HEK293 (cell line): ENCODE data around the gene LATS1.
"Not testable (repeated sequence)": the region's sequence is repeated elsewhere in the genome, so short reads cannot be mapped to it uniquely, and the experiment has no call there.

Experiments used
- CTCF ChIP-seq: fragments of 450-650 bp; formaldehyde crosslinking; IDR thresholded peaks from 2 replicates; pipeline ENCODE4 v1.5.1; 2016; ENCODE audit warnings: missing biosample characterization, missing genetic modification characterization
- GFI1B ChIP-seq: fragments of 450-650 bp; formaldehyde crosslinking; IDR thresholded peaks from 2 replicates; pipeline ENCODE4 v1.5.1; 2016; ENCODE audit warnings: missing biosample characterization, missing genetic modification characterization
- HIC1 ChIP-seq: fragments of 450-650 bp; formaldehyde crosslinking; IDR thresholded peaks from 2 replicates; pipeline ENCODE4 v1.5.1; 2016; ENCODE audit warnings: missing biosample characterization, missing genetic modification characterization
- MEIS1 ChIP-seq: sonication (generic); formaldehyde crosslinking; IDR thresholded peaks from 2 replicates; pipeline ENCODE4 v1.8.1; 2022; ENCODE audit warnings: missing genetic modification reagents, mild to moderate bottlenecking, borderline replicate concordance
- REST ChIP-seq: fragments of 450-650 bp; formaldehyde crosslinking; IDR thresholded peaks from 2 replicates; pipeline ENCODE4 v1.5.1; 2016; ENCODE audit warnings: missing biosample characterization, missing genetic modification characterization
- YY1 ChIP-seq: fragments of 450-650 bp; formaldehyde crosslinking; IDR thresholded peaks from 2 replicates; pipeline ENCODE4 v1.5.1; 2018; ENCODE audit warnings: missing biosample characterization, missing genetic modification characterization
- ZBTB8A ChIP-seq: fragments of 450-650 bp; formaldehyde crosslinking; IDR thresholded peaks from 2 replicates; pipeline ENCODE4 v1.5.1; 2016; ENCODE audit warnings: missing biosample characterization, missing genetic modification characterization
- ZEB2 ChIP-seq: fragments of 450-650 bp; formaldehyde crosslinking; IDR thresholded peaks from 2 replicates; pipeline ENCODE4 v1.5.1; 2016; ENCODE audit warnings: missing biosample characterization, missing genetic modification characterization
- ZNF174 ChIP-seq: fragments of 450-650 bp; formaldehyde crosslinking; IDR thresholded peaks from 2 replicates; pipeline ENCODE4 v1.5.0; 2017; ENCODE audit warnings: missing biosample characterization, mild to moderate bottlenecking, missing genetic modification characterization
- ZNF23 ChIP-seq: fragments of 450-650 bp; formaldehyde crosslinking; IDR thresholded peaks from 2 replicates; pipeline ENCODE4 v1.5.1; 2016; ENCODE audit warnings: missing biosample characterization, missing genetic modification characterization, borderline replicate concordance
- ZNF391 ChIP-seq: fragments of 450-650 bp; formaldehyde crosslinking; IDR thresholded peaks from 2 replicates; pipeline ENCODE4 v1.5.1; 2016; ENCODE audit warnings: low read depth, missing biosample characterization, missing genetic modification characterization, borderline replicate concordance
- ZNF544 ChIP-seq: fragments of 450-650 bp; formaldehyde crosslinking; IDR thresholded peaks from 2 replicates; pipeline ENCODE4 v1.5.0; 2017; ENCODE audit warnings: missing biosample characterization, missing genetic modification characterization
- ZNF670 ChIP-seq: fragments of 450-650 bp; formaldehyde crosslinking; IDR thresholded peaks from 2 replicates; pipeline ENCODE4 v1.5.1; 2016; ENCODE audit warnings: missing biosample characterization, missing genetic modification characterization, low read depth

- not testable (repeated sequence) for TF ChIP-seq REST (tag by site-specific recombination); MEIS1 (CRISPR knock-in tag); ZNF174 (tag by site-specific recombination); CTCF; ZBTB8A (tag by site-specific recombination); YY1 (tag by site-specific recombination); ZNF391 (tag by site-specific recombination); ZNF23; ZEB2 (tag by site-specific recombination); ZNF670 (tag by site-specific recombination); GFI1B (tag by site-specific recombination); HIC1 (tag by site-specific recombination); ZNF544 (tag by site-specific recombination)
Measured at GRCh38 chr6:149672265-149672664, 45.6 kb downstream of the LATS1 start.
